Measurements from ENCODE around the gene GVQW3.

- TF ChIP-seq CTCF (optimal IDR thresholded peaks at IDR 0.05 in 1 of 3, IDR thresholded peaks at IDR 0.05 in 1 of 3, conservative IDR thresholded peaks at IDR 0.05 in 1 of 3; ENCODE audit: extremely low read depth in 1 of 3, insufficient read depth in 2 of 3, low read length in 3 of 3) (no peak), EZH2 (IDR thresholded peaks at IDR 0.05; ENCODE audit: low read length) (no peak)
Measured at GRCh38 chr11:76455931-76456330, 74.8 kb downstream of the GVQW3 start.
